Epithelial cell of esophagus (primary cell): Measurements from ENCODE around the gene CRIP1.

Experiments used
- DNase-seq: peaks from one replicate; pipeline ENCODE4 v3.0.0; 2010; ENCODE audit warnings: low read depth
- H3K4me3 ChIP-seq: 2 replicates; pipeline ENCODE4 v1.5.1; 2011; ENCODE audit warnings: mild to moderate bottlenecking, low read length, control low read depth
- TF ChIP-seq, protein P1 (sequence below): IDR thresholded peaks from 2 replicates; pipeline ENCODE4 v1.5.1; 2011; ENCODE audit warnings: low read depth, mild to moderate bottlenecking, low read length, control low read depth, inconsistent platforms; ENCODE audit not compliant: insufficient read depth; ENCODE audit errors: missing control alignments

The CRIP1 gene

GRCh38 chr14:105484069-105484996 is 2.4 kb upstream of the CRIP1 start:
- no peak for DNase-seq
- no peak overlapping the region for H3K4me3 ChIP-seq
- TF ChIP-seq, protein P1, sequence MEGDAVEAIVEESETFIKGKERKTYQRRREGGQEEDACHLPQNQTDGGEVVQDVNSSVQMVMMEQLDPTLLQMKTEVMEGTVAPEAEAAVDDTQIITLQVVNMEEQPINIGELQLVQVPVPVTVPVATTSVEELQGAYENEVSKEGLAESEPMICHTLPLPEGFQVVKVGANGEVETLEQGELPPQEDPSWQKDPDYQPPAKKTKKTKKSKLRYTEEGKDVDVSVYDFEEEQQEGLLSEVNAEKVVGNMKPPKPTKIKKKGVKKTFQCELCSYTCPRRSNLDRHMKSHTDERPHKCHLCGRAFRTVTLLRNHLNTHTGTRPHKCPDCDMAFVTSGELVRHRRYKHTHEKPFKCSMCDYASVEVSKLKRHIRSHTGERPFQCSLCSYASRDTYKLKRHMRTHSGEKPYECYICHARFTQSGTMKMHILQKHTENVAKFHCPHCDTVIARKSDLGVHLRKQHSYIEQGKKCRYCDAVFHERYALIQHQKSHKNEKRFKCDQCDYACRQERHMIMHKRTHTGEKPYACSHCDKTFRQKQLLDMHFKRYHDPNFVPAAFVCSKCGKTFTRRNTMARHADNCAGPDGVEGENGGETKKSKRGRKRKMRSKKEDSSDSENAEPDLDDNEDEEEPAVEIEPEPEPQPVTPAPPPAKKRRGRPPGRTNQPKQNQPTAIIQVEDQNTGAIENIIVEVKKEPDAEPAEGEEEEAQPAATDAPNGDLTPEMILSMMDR = no peak

GRCh38 chr14:105484997-105485393 is 1.7 kb upstream of the CRIP1 start:
- no peak overlapping the region for H3K4me3 ChIP-seq
- TF ChIP-seq, protein P1 = no peak
- no peak for DNase-seq

GRCh38 chr14:105485739-105486162 is 935 bp upstream of the CRIP1 start:
- no peak overlapping the region for H3K4me3 ChIP-seq
- no peak for DNase-seq
- TF ChIP-seq, protein P1 = no peak

DNA sequence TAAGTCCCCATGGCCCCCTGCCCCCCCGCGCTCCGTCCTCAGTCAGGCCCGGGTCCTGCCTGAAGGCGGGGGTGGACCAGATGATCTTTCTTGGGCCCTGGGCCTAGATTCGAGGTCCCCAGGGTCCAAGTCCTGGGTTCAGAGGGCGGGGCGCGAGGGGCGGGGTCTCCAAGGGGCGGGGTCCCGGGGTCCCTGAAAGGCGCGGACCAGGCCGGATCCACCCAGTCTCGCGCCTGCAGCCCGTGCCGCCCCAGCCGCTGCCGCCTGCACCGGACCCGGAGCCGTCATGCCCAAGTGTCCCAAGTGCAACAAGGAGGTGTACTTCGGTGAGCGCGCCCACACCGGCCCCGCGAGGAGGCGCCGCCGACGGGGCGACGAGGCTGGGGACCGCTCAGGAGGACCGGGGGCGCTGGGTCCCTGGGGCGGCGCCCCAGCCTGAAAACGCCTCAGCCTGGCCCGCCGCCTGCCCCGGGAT is 325 bp downstream of the CRIP1 start:
- no peak for DNase-seq
- TF ChIP-seq, protein P1 = no peak
- H3K4me3 ChIP-seq = no peak overlapping the region

DNA sequence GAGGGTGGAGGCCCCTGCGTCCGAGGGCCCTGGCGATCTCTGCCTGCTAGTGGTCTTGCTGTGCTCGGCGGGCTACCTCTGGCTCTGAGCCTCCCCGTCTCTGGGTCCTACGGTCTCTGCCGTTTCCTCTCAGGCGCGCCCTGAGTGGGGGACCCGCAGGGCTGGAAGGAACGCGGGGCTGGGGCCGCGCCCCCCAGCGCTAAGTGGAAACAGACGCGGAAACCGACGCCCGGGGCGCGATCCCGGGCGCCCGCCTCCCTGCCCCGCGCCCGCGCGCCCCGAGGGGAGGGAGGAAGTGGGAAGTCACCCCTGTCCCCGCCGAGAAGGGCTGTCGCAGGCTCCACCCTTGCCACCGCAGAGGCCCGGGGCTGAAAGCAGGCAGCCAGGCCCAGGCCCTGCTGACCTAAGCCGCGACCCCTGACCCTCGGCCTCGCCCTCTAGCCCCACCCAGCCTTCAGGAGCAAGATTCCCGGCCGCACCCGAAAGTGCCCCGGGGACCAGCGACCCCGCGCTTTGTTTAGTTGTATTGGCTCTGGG is 831 bp downstream of the CRIP1 start:
- TF ChIP-seq, protein P1 = no peak
- H3K4me3 ChIP-seq = no peak overlapping the region
- DNase-seq = no peak

GRCh38 chr14:105487986-105488777 is 1.5 kb downstream of the CRIP1 start:
- H3K4me3 ChIP-seq = no peak overlapping the region
- TF ChIP-seq, protein P1 = no peak
- DNase-seq = no peak
